Keratinocyte (primary cell): ENCODE measurements around the gene TEX44. TPM values are rescaled to one million over a fixed set of nuclear protein-coding genes. Genes with fewer than 3 reads are reported as not detected.

Experiments
- DNase-seq: peaks from one replicate; pipeline ENCODE4 v3.0.0-alpha.2; 2011; ENCODE audit warnings: low read depth, missing footprints, low spot score
- FAIRE-seq: peaks from 2 replicates; lab custom pipeline; 2011; peaks lifted over from hg19 to GRCh38; lab: Jason Lieb, UNC
- H2AFZ ChIP-seq: 2 replicates; pipeline ENCODE4 v1.6.0; 2012; ENCODE audit warnings: low read length, control low read depth, inconsistent platforms; ENCODE audit not compliant: control insufficient read depth
- H3K27ac ChIP-seq: 2 replicates; pipeline ENCODE4 v1.5.1; 2011; ENCODE audit warnings: low read length; ENCODE audit not compliant: control insufficient read depth, insufficient read depth
- H3K27me3 ChIP-seq: 3 replicates; pipeline ENCODE4 v1.6.0; 2011; ENCODE audit warnings: low read length; ENCODE audit not compliant: control insufficient read depth, insufficient read depth; ENCODE audit errors: extremely low read depth
- H3K36me3 ChIP-seq, 2 experiments: 2 replicates in 1 of 2; 3 replicates in 1 of 2; pipeline ENCODE4 v1.5.1; 2011; ENCODE audit warnings: low read length in 2 of 2, mild to moderate bottlenecking in 1 of 2; ENCODE audit not compliant: control insufficient read depth in 2 of 2, insufficient read depth in 2 of 2; ENCODE audit errors: extremely low read depth in 1 of 2
- H3K4me1 ChIP-seq: 3 replicates; pipeline ENCODE4 v1.5.1; 2011; ENCODE audit warnings: low read length; ENCODE audit not compliant: control insufficient read depth, insufficient read depth; ENCODE audit errors: extremely low read depth
- H3K4me2 ChIP-seq: 3 replicates; pipeline ENCODE4 v1.6.0; 2011; ENCODE audit warnings: low read depth, low read length; ENCODE audit not compliant: control insufficient read depth, insufficient read depth; ENCODE audit errors: extremely low read depth
- H3K4me3 ChIP-seq, 3 experiments: fragments of 200-600 bp in 1 of 3; sonication (generic) in 1 of 3; 2 replicates in 2 of 3; 3 replicates in 1 of 3; pipeline ENCODE4 v1.5.1; 2011 to 2016; ENCODE audit warnings: low read length in 3 of 3, mild to moderate bottlenecking in 3 of 3, control low read depth in 2 of 3, inconsistent platforms in 1 of 3, low read depth in 1 of 3, mixed read lengths in 1 of 3, mixed run types in 1 of 3, moderate library complexity in 1 of 3; ENCODE audit not compliant: control insufficient read depth in 2 of 3, insufficient read depth in 2 of 3; ENCODE audit errors: extremely low read depth in 1 of 3
- H3K79me2 ChIP-seq: 2 replicates; pipeline ENCODE4 v1.6.0; 2012; ENCODE audit warnings: low read length; ENCODE audit not compliant: control insufficient read depth, insufficient read depth
- H3K9ac ChIP-seq: 3 replicates; pipeline ENCODE4 v1.6.0; 2011; ENCODE audit warnings: low read length; ENCODE audit not compliant: control insufficient read depth, insufficient read depth; ENCODE audit errors: extremely low read depth
- H3K9me1 ChIP-seq: 3 replicates; pipeline ENCODE4 v1.6.0; 2011; ENCODE audit warnings: low read length; ENCODE audit not compliant: control insufficient read depth, insufficient read depth; ENCODE audit errors: extremely low read depth
- H3K9me3 ChIP-seq: 2 replicates; pipeline ENCODE4 v1.5.1; 2012; ENCODE audit warnings: low read depth, low read length; ENCODE audit not compliant: control insufficient read depth
- H4K20me1 ChIP-seq: 3 replicates; pipeline ENCODE4 v1.6.0; 2011; ENCODE audit warnings: low read length; ENCODE audit not compliant: control insufficient read depth, insufficient read depth; ENCODE audit errors: extremely low read depth
- EZH2 ChIP-seq: IDR thresholded peaks from one replicate; pipeline ENCODE4 v1.6.1; 2012; ENCODE audit warnings: inconsistent platforms, mild to moderate bottlenecking, low read length, moderate library complexity
- dilution Hi-C: fragments of 300-500 bp; cut with MboI; formaldehyde crosslinking; loops from one replicate; pipeline ENCODE4 v1.7.0; 2020; ENCODE audit warnings: low sequenced_read_pairs; ENCODE audit not compliant: extremely low pct_ligation_motif_present
- polyA minus RNA-seq, 3 experiments: library from RNA; depleted of rRNA, polyadenylated mRNA; stranded (reverse); fragments of >200 nt; gene quantifications; 1 replicate in 1 of 3; 2 replicates in 1 of 3; 3 replicates in 1 of 3; pipeline ENCODE4 v1.2.3, GENCODE V29; 2011
- polyA plus RNA-seq, 5 experiments: library from polyadenylated mRNA; depleted of rRNA in 3 of 5; stranded (reverse) in 3 of 5; stranded (forward) in 1 of 5; unstranded in 1 of 5; fragments of >200 nt; gene quantifications; 1 replicate in 1 of 5; 2 replicates in 3 of 5; 3 replicates in 1 of 5; pipeline versions ENCODE4 v1.2.1 to v1.2.3, GENCODE V29; 2011 to 2012; ENCODE audit warnings: missing spikeins in 2 of 5, low read depth in 1 of 5, low replicate concordance in 1 of 5
- TF ChIP-seq, protein P1 (sequence below), 3 experiments: IDR thresholded peaks in 1 of 3; conservative IDR thresholded peaks in 1 of 3; optimal IDR thresholded peaks in 1 of 3; 2 replicates in 2 of 3; 3 replicates in 1 of 3; pipeline versions ENCODE3 to v1.5.1; 2011; ENCODE audit warnings: low read length in 3 of 3, mild to moderate bottlenecking in 3 of 3, moderate library complexity in 2 of 3, control low read depth in 1 of 3, inconsistent platforms in 1 of 3; ENCODE audit not compliant: insufficient read depth in 2 of 3; ENCODE audit errors: extremely low read depth in 1 of 3

Gene TEX44
- polyA plus RNA-seq (not detected in 3 replicates), polyA minus RNA-seq (not detected in 3 replicates)
- polyA plus RNA-seq (2011; ENCODE audit: low read depth), result not detected
- not detected in 2 replicates for polyA plus RNA-seq (2011; cell fraction: cytosol; rRNA removed)
- not detected in 2 replicates for polyA plus RNA-seq (2011; cell fraction: nucleus; rRNA removed)
- not detected in 2 replicates for polyA plus RNA-seq (2012; ENCODE audit: low replicate concordance)
- not detected for polyA minus RNA-seq (2011; cell fraction: cytosol; rRNA and poly(A)+ RNA removed)
- not detected in 2 replicates for polyA minus RNA-seq (2011; cell fraction: nucleus; rRNA and poly(A)+ RNA removed)

DNA sequence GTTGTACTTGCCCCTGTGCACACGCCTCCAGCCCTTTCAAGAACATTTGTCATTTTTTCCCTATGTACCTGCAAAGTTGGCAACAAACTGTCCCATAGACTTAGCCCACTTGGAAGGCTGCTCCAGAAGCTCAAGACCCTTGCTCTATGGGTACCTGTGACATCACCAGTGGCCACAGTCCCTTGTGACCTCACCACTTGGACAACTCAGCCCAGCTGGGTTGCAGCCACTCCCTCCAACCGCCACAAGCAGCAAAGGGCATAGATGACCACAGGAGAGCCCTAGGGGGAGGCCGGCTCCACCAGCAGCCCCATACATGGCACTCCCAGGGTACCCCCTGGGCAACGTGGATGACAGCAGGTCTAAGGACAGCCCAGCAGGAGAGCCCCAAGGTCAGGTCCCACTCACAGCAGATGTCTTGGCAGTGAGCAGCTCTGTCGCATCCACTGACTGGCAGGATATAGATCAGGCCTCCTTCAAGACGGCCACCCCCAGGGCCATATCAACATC is at the start of gene TEX44:
TEX44 (plus strand) TSS at position 229 of the 510 bp plus-strand sequence; CDS start at position 317, 88 bp downstream.
- Histone ChIP-seq H3K9me1 (no peaks in the 10 kb centered on the region), H3K79me2 (no peaks in the 10 kb centered on the region), H3K9me3 (no peaks in the 10 kb centered on the region), H2AFZ (no peak within 1 kb of the TSS), H3K9ac (no peak within 1 kb of the TSS), H3K4me2 (no peak within 1 kb of the TSS), H3K36me3 (no peaks in the 10 kb centered on the region), H4K20me1 (no peaks in the 10 kb centered on the region), H3K4me3 (no peak within 1 kb of the TSS), H3K4me1 (peaks cover 11% of the 10 kb centered on the region), H3K27me3 (peaks cover 7% of the 10 kb centered on the region), H3K27ac (no peak within 1 kb of the TSS)
- DNase-seq (no peak), FAIRE-seq (no peak)
- TF ChIP-seq EZH2, result no peak
- TF ChIP-seq, protein P1, sequence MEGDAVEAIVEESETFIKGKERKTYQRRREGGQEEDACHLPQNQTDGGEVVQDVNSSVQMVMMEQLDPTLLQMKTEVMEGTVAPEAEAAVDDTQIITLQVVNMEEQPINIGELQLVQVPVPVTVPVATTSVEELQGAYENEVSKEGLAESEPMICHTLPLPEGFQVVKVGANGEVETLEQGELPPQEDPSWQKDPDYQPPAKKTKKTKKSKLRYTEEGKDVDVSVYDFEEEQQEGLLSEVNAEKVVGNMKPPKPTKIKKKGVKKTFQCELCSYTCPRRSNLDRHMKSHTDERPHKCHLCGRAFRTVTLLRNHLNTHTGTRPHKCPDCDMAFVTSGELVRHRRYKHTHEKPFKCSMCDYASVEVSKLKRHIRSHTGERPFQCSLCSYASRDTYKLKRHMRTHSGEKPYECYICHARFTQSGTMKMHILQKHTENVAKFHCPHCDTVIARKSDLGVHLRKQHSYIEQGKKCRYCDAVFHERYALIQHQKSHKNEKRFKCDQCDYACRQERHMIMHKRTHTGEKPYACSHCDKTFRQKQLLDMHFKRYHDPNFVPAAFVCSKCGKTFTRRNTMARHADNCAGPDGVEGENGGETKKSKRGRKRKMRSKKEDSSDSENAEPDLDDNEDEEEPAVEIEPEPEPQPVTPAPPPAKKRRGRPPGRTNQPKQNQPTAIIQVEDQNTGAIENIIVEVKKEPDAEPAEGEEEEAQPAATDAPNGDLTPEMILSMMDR (optimal IDR thresholded peaks at IDR 0.05 in 1 of 3, IDR thresholded peaks at IDR 0.05 in 1 of 3, conservative IDR thresholded peaks at IDR 0.05 in 1 of 3; ENCODE audit: extremely low read depth in 1 of 3, insufficient read depth in 2 of 3, low read length in 3 of 3), result no peak
- dilution Hi-C loops, result no loop called here

DNA sequence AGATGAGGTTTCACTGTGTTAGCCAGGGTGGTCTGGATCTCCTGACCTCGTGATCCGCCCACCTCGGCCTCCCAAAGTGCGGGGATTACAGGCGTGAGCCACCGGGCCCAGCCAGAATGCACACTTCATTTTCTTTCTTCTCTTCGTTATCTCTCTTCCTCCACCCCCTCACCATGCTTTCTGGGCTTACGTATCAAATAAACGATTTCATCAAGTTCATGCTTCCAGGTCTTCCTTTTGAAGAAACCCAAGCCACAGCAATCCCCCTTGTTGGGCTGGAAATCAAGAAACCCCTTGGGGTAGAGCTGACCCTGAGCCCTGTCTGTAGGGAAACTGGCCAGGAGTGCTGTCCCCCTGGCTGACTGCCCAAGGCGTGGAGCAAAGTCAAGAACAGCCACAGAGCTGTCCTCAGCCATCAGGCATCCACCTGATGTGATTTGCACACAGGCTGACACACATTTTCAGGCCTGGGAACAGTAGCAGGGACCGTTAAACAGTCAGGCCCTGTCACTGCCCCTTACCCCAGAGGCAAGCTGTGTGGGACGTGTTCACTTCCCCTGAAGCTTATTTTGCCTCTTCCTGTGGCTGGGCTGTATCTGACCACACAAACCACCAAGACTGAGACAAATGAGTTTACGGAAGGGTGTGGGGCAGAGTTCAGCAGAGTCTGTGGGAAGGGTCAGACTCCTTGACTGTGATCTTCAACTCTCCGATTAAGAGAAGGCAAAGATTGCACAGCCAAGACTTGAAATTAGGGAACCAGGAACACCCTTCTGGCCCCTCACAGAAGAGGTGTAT is 47.4 kb upstream of the TEX44 start:
- Histone ChIP-seq H2AFZ (no peak overlapping the region), H3K27me3 (peaks cover 6% of the 10 kb centered on the region), H3K4me3 (no peak overlapping the region), H4K20me1 (no peaks in the 10 kb centered on the region), H3K9me1 (no peaks in the 10 kb centered on the region), H3K36me3 (no peaks in the 10 kb centered on the region), H3K4me2 (no peak overlapping the region), H3K9me3 (peaks cover 2% of the 10 kb centered on the region), H3K27ac (no peak overlapping the region), H3K79me2 (no peaks in the 10 kb centered on the region), H3K9ac (no peak overlapping the region), H3K4me1 (no peaks in the 10 kb centered on the region)
- DNase-seq, result no peak
- dilution Hi-C loops, result no loop called here
- no peak for FAIRE-seq
- TF ChIP-seq EZH2, result no peak
- TF ChIP-seq, protein P1 (optimal IDR thresholded peaks at IDR 0.05 in 1 of 3, IDR thresholded peaks at IDR 0.05 in 1 of 3, conservative IDR thresholded peaks at IDR 0.05 in 1 of 3; ENCODE audit: extremely low read depth in 1 of 3, insufficient read depth in 2 of 3, low read length in 3 of 3), result no peak
